Activated naive CD4-positive, alpha-beta T cell treated with anti-CD3 and anti-CD28 coated beads for 36 hours (primary cell): Measurements from ENCODE around the gene MACROH2A2. TPM values are rescaled to one million over a fixed set of nuclear protein-coding genes. Genes with fewer than 3 reads are reported as not detected.

Experiments
- CTCF ChIA-PET: fragments of 350-600 bp; sonication (Branson Sonifier 250); formaldehyde crosslinking; loops from one replicate; lab custom pipeline; 2021; ENCODE audit warnings: antibody characterized with exemption; lab: Charles Lee
- DNase-seq: peaks from one replicate; pipeline ENCODE4 v3.0.0-alpha.2; 2020
- H3K27ac Mint-ChIP-seq: one replicate; pipeline ENCODE4 v1.8.0; 2021; ENCODE audit warnings: mild to moderate bottlenecking, mixed read lengths
- H3K27me3 Mint-ChIP-seq: one replicate; pipeline ENCODE4 v1.8.0; 2021; ENCODE audit warnings: low read depth, mixed read lengths
- H3K36me3 Mint-ChIP-seq: one replicate; pipeline ENCODE4 v1.8.0; 2021; ENCODE audit warnings: low read depth, mixed read lengths
- H3K4me1 Mint-ChIP-seq: one replicate; pipeline ENCODE4 v1.8.0; 2021; ENCODE audit warnings: low read depth, mixed read lengths
- H3K4me3 Mint-ChIP-seq: one replicate; pipeline ENCODE4 v1.8.0; 2021; ENCODE audit warnings: mild to moderate bottlenecking, moderate library complexity, mixed read lengths
- H3K9me3 Mint-ChIP-seq: one replicate; pipeline ENCODE4 v1.8.0; 2021; ENCODE audit warnings: mixed read lengths
- intact Hi-C: fragments of 100-400 bp; cut with micrococcal nuclease; formaldehyde crosslinking; loops from one replicate; pipeline ENCODE4 v1.15.1; 2023
- total RNA-seq, 2 experiments: library from RNA; stranded (reverse); gene quantifications; one replicate each; pipeline ENCODE4 v1.2.3, GENCODE V29; 2021

MACROH2A2 gene
- total RNA-seq, 2 experiments from 2014 or later: 2.7 to 3.2 TPM

- Mint-ChIP-seq H3K27ac (no peak overlapping the region), H3K4me1 (peaks cover 5% of the 10 kb centered on the region), H3K4me3 (no peak overlapping the region), H3K9me3 (no peaks in the 10 kb centered on the region), H3K27me3 (no peaks in the 10 kb centered on the region), H3K36me3 (no peaks in the 10 kb centered on the region)
- CTCF ChIA-PET: interaction anchor here (1.2 to 1.6 kb wide), 2 partner anchors 19 to 22 kb away, joined by 4 to 6 read pairs; no protein-coding TSS in a partner anchor
- DNase-seq: no peak
- intact Hi-C loops: no loop called here
These were observed 85.6 kb downstream of the MACROH2A2 start for GRCh38 chr10:70137927-70138883.

- Mint-ChIP-seq H3K9me3 (no peaks in the 10 kb centered on the region), H3K27me3 (no peaks in the 10 kb centered on the region), H3K36me3 (no peaks in the 10 kb centered on the region), H3K27ac (peak overlapping the region; percentile 38), H3K4me1 (peaks cover 12% of the 10 kb centered on the region), H3K4me3 (no peak overlapping the region)
- intact Hi-C loops: no loop called here
- CTCF ChIA-PET: interaction anchor here (1.2 to 1.6 kb wide), 2 partner anchors 20 to 24 kb away, joined by 4 to 6 read pairs; no protein-coding TSS in a partner anchor
- no peak for DNase-seq
These were observed 86.7 kb downstream of the MACROH2A2 start for GRCh38 chr10:70139151-70139996.

- intact Hi-C loops: no loop called here
- no peak overlapping the region for H3K4me3 Mint-ChIP-seq
- H3K36me3 Mint-ChIP-seq: no peaks in the 10 kb centered on the region
- CTCF ChIA-PET: interaction anchor here (1.0 kb wide), 1 partner anchor 24 kb away, joined by 4 read pairs; no protein-coding TSS in a partner anchor
- H3K27ac Mint-ChIP-seq: no peak overlapping the region
- H3K27me3 Mint-ChIP-seq: no peaks in the 10 kb centered on the region
- no peak for DNase-seq
- H3K4me1 Mint-ChIP-seq: peaks cover 15% of the 10 kb centered on the region
- H3K9me3 Mint-ChIP-seq: no peaks in the 10 kb centered on the region
These were observed 87.3 kb downstream of the MACROH2A2 start for GRCh38 chr10:70139997-70140250.

- peaks cover 15% of the 10 kb centered on the region for H3K4me1 Mint-ChIP-seq
- CTCF ChIA-PET: interaction anchor here (1.0 kb wide), 1 partner anchor 24 kb away, joined by 4 read pairs; no protein-coding TSS in a partner anchor
- H3K9me3 Mint-ChIP-seq: no peaks in the 10 kb centered on the region
- H3K4me3 Mint-ChIP-seq: no peak overlapping the region
- intact Hi-C loops: no loop called here
- no peaks in the 10 kb centered on the region for H3K36me3 Mint-ChIP-seq
- no peak for DNase-seq
- H3K27ac Mint-ChIP-seq: no peak overlapping the region
- H3K27me3 Mint-ChIP-seq: no peaks in the 10 kb centered on the region
These were observed 87.7 kb downstream of the MACROH2A2 start for GRCh38 chr10:70140297-70140696.

- Mint-ChIP-seq H3K4me1 (peaks cover 25% of the 10 kb centered on the region), H3K27ac (no peak overlapping the region), H3K9me3 (no peaks in the 10 kb centered on the region), H3K27me3 (no peaks in the 10 kb centered on the region), H3K4me3 (no peak overlapping the region), H3K36me3 (peaks cover 3% of the 10 kb centered on the region)
- no peak for DNase-seq
- intact Hi-C loops: loop anchor here (1.0 kb wide), 1 partner anchor 21 kb away; no protein-coding TSS in a partner anchor
- CTCF ChIA-PET: interaction anchor here (0.7 to 1.2 kb wide), 2 partner anchors 21 to 27 kb away, joined by 3 to 5 read pairs; no protein-coding TSS in a partner anchor
These were observed 89.9 kb downstream of the MACROH2A2 start for GRCh38 chr10:70142555-70142954.

GRCh38 chr10:70144372-70145110 is 91.9 kb downstream of the MACROH2A2 start:
- CTCF ChIA-PET: interaction anchor here (1.3 to 4.7 kb wide), 5 partner anchors 10 to 123 kb away, joined by 4 to 69 read pairs (median 19); partner anchors contain the start of gene SAR1A
- no peaks in the 10 kb centered on the region for H3K9me3 Mint-ChIP-seq
- DNase-seq: no peak
- no peaks in the 10 kb centered on the region for H3K27me3 Mint-ChIP-seq
- intact Hi-C loops: no loop called here
- no peak overlapping the region for H3K27ac Mint-ChIP-seq
- peaks cover 30% of the 10 kb centered on the region for H3K4me1 Mint-ChIP-seq
- peaks cover 7% of the 10 kb centered on the region for H3K36me3 Mint-ChIP-seq
- peak overlapping the region; percentile 90 for H3K4me3 Mint-ChIP-seq

- Mint-ChIP-seq H3K27ac (peak overlapping the region; percentile 36), H3K4me1 (peaks cover 30% of the 10 kb centered on the region), H3K9me3 (no peaks in the 10 kb centered on the region), H3K4me3 (peak overlapping the region; percentile 90), H3K36me3 (peaks cover 14% of the 10 kb centered on the region), H3K27me3 (no peaks in the 10 kb centered on the region)
- no peak for DNase-seq
- intact Hi-C loops: no loop called here
- CTCF ChIA-PET: interaction anchor here (0.6 to 4.7 kb wide), 11 partner anchors 10 to 246 kb away, joined by 4 to 69 read pairs (median 12); partner anchors contain the start of gene SAR1A
These were observed 92.6 kb downstream of the MACROH2A2 start for GRCh38 chr10:70145166-70145665.

- H3K36me3 Mint-ChIP-seq: peaks cover 14% of the 10 kb centered on the region
- H3K27me3 Mint-ChIP-seq: no peaks in the 10 kb centered on the region
- intact Hi-C loops: loop anchor here (1.0 to 2.0 kb wide), 13 partner anchors 8 to 257 kb away; partner anchors contain the start of genes LRRC20, PPA1 and SAR1A
- peaks cover 30% of the 10 kb centered on the region for H3K4me1 Mint-ChIP-seq
- no peaks in the 10 kb centered on the region for H3K9me3 Mint-ChIP-seq
- peak; percentile 71 for DNase-seq
- H3K27ac Mint-ChIP-seq: peak overlapping the region; percentile 93
- H3K4me3 Mint-ChIP-seq: peak overlapping the region; percentile 90
- CTCF ChIA-PET: interaction anchor here (0.6 to 4.7 kb wide), 42 partner anchors 10 to 310 kb away, joined by 3 to 69 read pairs (median 5); partner anchors contain the start of genes AIFM2 and SAR1A
These were observed 93.2 kb downstream of the MACROH2A2 start for GRCh38 chr10:70145666-70146488.

- peak within 1 kb of the TSS; percentile 90 for H3K4me3 Mint-ChIP-seq
- H3K27ac Mint-ChIP-seq: peak within 1 kb of the TSS; percentile 93
- no peaks in the 10 kb centered on the region for H3K9me3 Mint-ChIP-seq
- intact Hi-C loops: loop anchor here (1.0 to 2.0 kb wide), 13 partner anchors 8 to 257 kb away; partner anchors contain the start of genes LRRC20, PPA1 and SAR1A
- DNase-seq: peak; percentile 97
- CTCF ChIA-PET: interaction anchor here (0.6 to 4.7 kb wide), 45 partner anchors 9 to 309 kb away, joined by 3 to 69 read pairs (median 5); partner anchors contain the start of genes AIFM2 and SAR1A
- H3K27me3 Mint-ChIP-seq: no peaks in the 10 kb centered on the region
- peaks cover 19% of the 10 kb centered on the region for H3K36me3 Mint-ChIP-seq
- H3K4me1 Mint-ChIP-seq: peaks cover 33% of the 10 kb centered on the region
These were observed 94.0 kb downstream of the MACROH2A2 start, which contains the start of gene TYSND1 for GRCh38 chr10:70146489-70147258. Gene TYSND1 (minus strand): TSS chr10:70146700. CDS start chr10:70146586, 114 bp downstream.

GRCh38 chr10:70147259-70147625 is 94.6 kb downstream of the MACROH2A2 start:
- intact Hi-C loops: loop anchor here (2.0 kb wide), 3 partner anchors 54 to 74 kb away; no protein-coding TSS in a partner anchor
- H3K4me1 Mint-ChIP-seq: peaks cover 33% of the 10 kb centered on the region
- H3K4me3 Mint-ChIP-seq: peak overlapping the region; percentile 90
- no peak for DNase-seq
- H3K27ac Mint-ChIP-seq: peak overlapping the region; percentile 93
- CTCF ChIA-PET: interaction anchor here (0.7 to 4.7 kb wide), 27 partner anchors 8 to 309 kb away, joined by 3 to 69 read pairs (median 5); partner anchors contain the start of gene SAR1A
- no peaks in the 10 kb centered on the region for H3K27me3 Mint-ChIP-seq
- H3K9me3 Mint-ChIP-seq: no peaks in the 10 kb centered on the region
- H3K36me3 Mint-ChIP-seq: peaks cover 22% of the 10 kb centered on the region
